ENCODE measurements around the gene PARD3. TPM values are rescaled to one million over a fixed set of nuclear protein-coding genes. Genes with fewer than 3 reads are reported as not detected.

The PARD3 gene
- total RNA-seq, 1 donor from 2014 or later: 37.5 TPM

GRCh38 chr10:34666008-34666704 is 148.9 kb downstream of the PARD3 start:
- Histone ChIP-seq H3K4me1 (no peaks in the 10 kb centered on the region), H3K27ac (no peak overlapping the region), H3K36me3 (no peaks in the 10 kb centered on the region), H3K27me3 (no peaks in the 10 kb centered on the region), H3K9me3 (no peaks in the 10 kb centered on the region), H3K4me3 (no peak overlapping the region)
- peak in 1 of 2 donors; percentile 70 for DNase-seq (ENCODE audit: low spot score in 2 of 2)
- peak; percentile 47 to 73 (median 64) for TF ChIP-seq CTCF (IDR thresholded peaks at IDR 0.05)
- intact Hi-C loops (cut with DNase I): loop anchor here (1.0 to 5.0 kb wide), 2 partner anchors 151 to 361 kb away; partner anchors contain the start of gene PARD3

- no peak for DNase-seq (ENCODE audit: low spot score in 2 of 2)
- H3K27ac ChIP-seq: no peak overlapping the region
- H3K9me3 ChIP-seq: no peaks in the 10 kb centered on the region
- TF ChIP-seq CTCF (IDR thresholded peaks at IDR 0.05): no peak
- no peaks in the 10 kb centered on the region for H3K36me3 ChIP-seq
- intact Hi-C loops (cut with DNase I): loop anchor here (5.0 kb wide), 1 partner anchor 153 kb away; the partner anchor contains the start of gene PARD3
- no peaks in the 10 kb centered on the region for H3K27me3 ChIP-seq
- H3K4me1 ChIP-seq: no peaks in the 10 kb centered on the region
- no peak overlapping the region for H3K4me3 ChIP-seq
Measured at GRCh38 chr10:34664706-34665105, 150.4 kb downstream of the PARD3 start.

- intact Hi-C loops (cut with DNase I): no loop called here
- no peak overlapping the region for H3K27ac ChIP-seq
- H3K4me3 ChIP-seq: no peak overlapping the region
- no peaks in the 10 kb centered on the region for H3K9me3 ChIP-seq
- H3K36me3 ChIP-seq: no peaks in the 10 kb centered on the region
- H3K27me3 ChIP-seq: no peaks in the 10 kb centered on the region
- no peaks in the 10 kb centered on the region for H3K4me1 ChIP-seq
- DNase-seq (ENCODE audit: low spot score in 2 of 2): no peak
- TF ChIP-seq CTCF (IDR thresholded peaks at IDR 0.05): no peak
Measured at GRCh38 chr10:34661580-34661979, 153.5 kb downstream of the PARD3 start.

- Histone ChIP-seq H3K4me1 (peaks cover 0 to 3% of the 10 kb centered on the region in 2 donors), H3K36me3 (no peaks in the 10 kb centered on the region), H3K9me3 (no peaks in the 10 kb centered on the region), H3K4me3 (no peak overlapping the region), H3K27me3 (no peaks in the 10 kb centered on the region), H3K27ac (no peak overlapping the region)
- no peak for DNase-seq (ENCODE audit: low spot score in 2 of 2)
- no peak for TF ChIP-seq CTCF (IDR thresholded peaks at IDR 0.05)
- intact Hi-C loops (cut with DNase I): no loop called here
Measured at GRCh38 chr10:34658934-34659333, 156.2 kb downstream of the PARD3 start.

GRCh38 chr10:34656661-34657060 is 158.4 kb downstream of the PARD3 start:
- intact Hi-C loops (cut with DNase I): no loop called here
- TF ChIP-seq CTCF (IDR thresholded peaks at IDR 0.05): no peak
- Histone ChIP-seq H3K27me3 (no peaks in the 10 kb centered on the region), H3K4me1 (peaks cover 0 to 3% of the 10 kb centered on the region in 2 donors), H3K36me3 (no peaks in the 10 kb centered on the region), H3K4me3 (no peak overlapping the region), H3K9me3 (no peaks in the 10 kb centered on the region), H3K27ac (no peak overlapping the region)
- DNase-seq (ENCODE audit: low spot score in 2 of 2): no peak
